G401.6 (cell line): Measurements from ENCODE around the gene SBK3.
A peak's percentile ranks its signal among the peaks of the same experiment; 100 is the strongest.
"Not testable (repeated sequence)": the region's sequence is repeated elsewhere in the genome, so short reads cannot be mapped to it uniquely, and the experiment has no call there.

Experiments
- FAIRE-seq: peaks from 2 replicates; lab custom pipeline; 2012; peaks lifted over from hg19 to GRCh38; lab: Jason Lieb, UNC

The SBK3 gene, protein sequence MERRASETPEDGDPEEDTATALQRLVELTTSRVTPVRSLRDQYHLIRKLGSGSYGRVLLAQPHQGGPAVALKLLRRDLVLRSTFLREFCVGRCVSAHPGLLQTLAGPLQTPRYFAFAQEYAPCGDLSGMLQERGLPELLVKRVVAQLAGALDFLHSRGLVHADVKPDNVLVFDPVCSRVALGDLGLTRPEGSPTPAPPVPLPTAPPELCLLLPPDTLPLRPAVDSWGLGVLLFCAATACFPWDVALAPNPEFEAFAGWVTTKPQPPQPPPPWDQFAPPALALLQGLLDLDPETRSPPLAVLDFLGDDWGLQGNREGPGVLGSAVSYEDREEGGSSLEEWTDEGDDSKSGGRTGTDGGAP

DNA sequence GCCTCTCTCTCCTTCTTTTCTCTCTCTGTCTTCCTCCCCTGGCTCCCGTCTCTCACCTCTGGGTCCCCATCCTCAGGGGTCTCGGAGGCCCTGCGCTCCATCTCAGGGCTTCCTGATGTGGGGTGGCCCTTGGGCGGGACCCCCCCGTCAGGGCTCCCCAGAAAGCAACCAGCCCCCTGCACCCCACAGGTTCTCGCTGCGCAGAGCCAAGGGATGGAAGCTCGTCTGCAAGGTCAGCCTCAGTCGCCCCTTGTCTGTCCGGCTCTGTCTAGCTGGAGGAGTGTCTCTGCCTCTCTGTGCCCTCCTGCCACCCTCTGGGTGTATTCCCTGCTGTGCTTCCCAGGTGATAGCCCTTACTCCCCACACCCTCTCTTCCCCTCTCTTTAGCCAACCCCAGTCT lies at the start of gene SBK3:
SBK3 (minus strand) TSS at position 101 of the 400 bp plus-strand sequence; CDS start at position 101, 0 bp downstream.
- FAIRE-seq, result no peak

DNA sequence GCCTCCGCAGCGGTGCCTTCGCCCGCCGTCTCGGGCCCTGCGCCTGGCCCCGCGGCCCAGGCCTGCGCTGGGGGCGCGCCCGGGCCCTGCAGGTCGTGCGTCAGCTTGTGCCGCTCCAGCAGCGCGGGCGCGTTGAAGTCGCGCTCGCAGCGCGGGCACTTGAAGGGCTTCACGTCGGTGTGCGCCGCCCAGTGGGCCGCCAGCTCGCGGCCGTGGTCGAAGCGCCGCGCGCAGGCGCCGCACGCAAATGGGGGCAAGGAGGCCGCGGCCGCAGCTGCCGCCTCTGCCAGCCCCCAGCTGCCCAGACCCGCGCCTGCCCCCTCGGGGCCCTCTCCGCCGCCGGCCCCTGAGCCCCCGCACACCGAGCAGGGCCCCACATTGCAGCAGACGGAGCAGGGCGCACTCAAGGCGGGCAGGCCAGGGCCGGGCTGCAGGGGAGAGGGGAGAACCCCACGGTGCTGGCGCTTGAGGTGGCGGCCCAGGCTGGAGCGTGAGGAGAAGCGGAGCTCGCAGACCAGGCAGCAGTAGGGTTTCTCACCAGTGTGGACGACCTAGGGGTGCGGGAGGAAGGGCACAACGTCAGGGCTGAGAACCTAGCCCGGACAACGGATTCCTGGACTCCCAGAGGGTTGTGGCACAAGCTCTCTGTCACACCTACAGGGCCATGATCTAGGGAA lies 47.9 kb upstream of the SBK3 start:
- no peak for FAIRE-seq

DNA sequence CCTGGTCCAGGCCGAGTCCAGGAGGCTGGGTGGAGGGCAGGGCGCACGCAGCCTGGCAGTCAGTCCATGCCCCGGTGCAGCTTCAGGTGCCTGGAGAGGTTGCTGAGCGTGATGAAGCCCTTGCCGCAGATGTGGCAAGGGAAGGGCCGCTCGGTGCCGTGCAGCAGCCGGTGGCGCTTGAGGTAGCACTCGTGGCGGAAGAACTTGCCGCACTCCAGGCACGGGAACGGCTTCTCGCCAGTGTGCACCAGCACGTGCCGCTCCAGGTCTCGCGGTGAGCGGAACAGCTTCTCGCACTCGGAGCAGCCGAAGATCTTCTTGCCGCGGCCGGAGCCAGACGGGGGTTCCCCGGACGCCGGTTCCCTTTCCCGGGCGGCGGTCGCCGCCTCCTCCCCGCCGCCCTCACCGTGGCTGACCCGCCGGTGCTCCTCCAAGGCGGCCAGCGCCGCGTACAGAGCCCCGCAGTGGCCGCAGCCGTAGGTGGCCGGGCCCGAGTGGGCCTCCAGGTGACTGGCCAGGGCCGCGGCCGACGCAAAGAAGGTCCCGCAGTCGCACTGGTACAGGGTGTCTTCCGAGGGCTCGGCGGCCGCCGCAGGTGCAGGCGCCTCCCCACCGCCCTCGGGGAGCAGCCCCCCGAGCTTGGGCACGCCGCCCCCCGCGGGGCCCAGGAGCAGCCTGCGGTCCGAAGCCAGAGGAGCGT lies 47.2 kb upstream of the SBK3 start:
- no peak for FAIRE-seq

DNA sequence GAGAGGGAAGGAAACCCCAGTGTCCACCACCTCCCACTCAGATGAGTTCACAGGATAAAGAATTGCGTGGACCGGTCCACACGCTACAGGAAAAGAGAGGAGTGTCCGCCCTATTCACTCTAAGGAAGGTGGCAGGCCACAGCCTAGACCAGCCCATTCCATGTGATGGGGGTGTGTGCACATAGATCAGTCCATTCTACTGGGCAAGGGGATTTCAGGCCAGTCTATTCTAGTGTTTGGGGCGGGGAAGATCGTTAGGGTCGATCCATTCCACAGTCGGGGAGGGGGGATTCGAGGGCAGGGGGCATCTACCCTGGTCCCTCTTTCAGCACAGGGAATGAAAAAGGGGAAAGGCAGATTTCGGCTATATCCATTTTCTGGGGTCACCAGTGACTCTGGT lies 46.2 kb upstream of the SBK3 start:
- no peak for FAIRE-seq

DNA sequence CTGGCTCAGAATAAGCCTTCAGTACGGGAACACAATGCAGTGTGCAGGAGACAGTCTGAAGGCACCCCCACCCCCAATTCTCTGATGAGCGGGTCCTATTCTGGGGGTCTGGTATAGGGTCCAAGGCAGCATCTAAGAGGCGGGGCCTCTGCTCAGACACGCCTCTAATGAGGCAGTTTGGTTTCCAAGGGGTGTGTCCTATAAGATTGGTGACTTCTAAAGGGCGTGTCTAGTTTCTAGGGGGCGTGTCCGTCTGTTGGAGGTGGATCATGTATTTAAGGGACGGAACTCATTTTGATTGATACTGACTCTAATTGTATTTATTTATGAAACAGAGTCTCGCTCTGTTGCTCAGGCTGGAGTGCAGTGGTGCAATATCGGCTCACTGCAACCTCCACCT lies 45.3 kb upstream of the SBK3 start:
- FAIRE-seq, result peak; percentile 23

DNA sequence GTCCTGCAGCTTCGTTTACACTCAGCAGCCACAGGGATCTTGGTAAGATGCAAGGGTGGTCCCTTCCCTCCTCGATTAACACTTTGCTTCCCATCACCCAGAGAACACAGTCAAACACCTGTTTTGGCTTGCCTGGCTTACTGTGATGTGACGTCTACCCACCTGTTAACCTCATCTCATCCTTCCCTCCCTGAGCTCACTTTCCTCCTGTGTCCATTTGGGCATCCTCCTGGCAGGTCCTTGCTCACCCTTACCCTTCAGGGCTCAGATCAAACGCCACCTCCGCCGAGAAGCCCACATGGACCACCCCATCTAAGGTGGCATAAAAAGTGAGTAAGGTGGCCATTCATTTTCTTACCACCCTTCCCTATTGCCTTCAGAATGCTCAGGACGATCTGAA lies 44.8 kb upstream of the SBK3 start:
- no peak for FAIRE-seq

DNA sequence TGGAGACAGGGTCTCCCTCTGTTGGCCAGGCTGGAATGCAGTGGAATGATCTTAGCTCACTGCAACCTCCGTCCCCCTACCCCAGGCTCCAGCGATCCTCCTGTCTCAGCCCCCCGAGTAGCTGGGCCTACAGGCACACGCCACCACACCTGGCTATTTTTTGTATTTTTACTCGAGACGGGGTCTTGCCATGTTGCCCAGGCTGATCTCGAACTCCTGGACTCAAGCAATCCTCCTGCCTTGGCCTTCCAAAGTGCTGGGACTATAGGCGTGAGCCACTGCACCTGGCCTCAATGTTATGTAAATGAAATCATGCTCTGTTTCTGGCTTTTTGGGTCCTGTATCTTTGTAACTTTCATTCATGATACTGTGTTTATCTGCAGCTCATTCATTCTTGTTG lies 43.4 kb upstream of the SBK3 start:
- FAIRE-seq, result no peak

DNA sequence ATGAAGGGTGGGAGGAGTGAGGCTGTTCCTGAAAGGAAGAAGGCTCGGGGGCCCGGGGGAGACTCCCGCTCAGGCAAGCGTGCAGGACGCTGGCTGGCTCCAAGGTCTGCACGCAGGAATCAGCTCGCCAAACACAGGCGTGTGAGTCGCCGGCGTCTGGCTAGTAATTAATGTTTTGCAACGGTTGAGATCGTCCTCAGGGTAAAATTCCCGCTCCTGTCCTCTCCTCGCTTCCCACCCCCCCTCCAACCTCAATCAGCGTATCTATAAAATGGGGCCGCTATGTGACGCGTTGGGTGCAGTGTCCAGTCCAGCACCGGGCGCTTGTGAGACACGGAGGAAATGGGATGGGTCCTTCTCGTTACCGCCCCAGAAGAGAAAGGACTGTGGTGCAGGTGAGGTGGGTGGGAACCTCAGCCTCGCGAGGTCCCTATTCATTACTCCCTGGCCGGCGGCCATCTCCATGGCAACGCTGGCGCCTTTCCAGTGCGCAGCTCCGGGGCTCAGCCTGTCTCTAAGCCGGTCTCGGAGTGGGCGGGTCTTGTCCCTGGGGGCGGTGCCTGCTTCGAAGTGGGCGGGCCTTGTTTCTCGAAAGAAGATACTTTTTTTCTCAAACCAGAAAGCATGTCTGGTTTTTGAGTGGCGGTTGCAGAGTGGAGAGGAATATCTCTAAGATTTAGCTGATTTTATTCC lies 41.8 kb upstream of the SBK3 start:
- peak; percentile 99 for FAIRE-seq

DNA sequence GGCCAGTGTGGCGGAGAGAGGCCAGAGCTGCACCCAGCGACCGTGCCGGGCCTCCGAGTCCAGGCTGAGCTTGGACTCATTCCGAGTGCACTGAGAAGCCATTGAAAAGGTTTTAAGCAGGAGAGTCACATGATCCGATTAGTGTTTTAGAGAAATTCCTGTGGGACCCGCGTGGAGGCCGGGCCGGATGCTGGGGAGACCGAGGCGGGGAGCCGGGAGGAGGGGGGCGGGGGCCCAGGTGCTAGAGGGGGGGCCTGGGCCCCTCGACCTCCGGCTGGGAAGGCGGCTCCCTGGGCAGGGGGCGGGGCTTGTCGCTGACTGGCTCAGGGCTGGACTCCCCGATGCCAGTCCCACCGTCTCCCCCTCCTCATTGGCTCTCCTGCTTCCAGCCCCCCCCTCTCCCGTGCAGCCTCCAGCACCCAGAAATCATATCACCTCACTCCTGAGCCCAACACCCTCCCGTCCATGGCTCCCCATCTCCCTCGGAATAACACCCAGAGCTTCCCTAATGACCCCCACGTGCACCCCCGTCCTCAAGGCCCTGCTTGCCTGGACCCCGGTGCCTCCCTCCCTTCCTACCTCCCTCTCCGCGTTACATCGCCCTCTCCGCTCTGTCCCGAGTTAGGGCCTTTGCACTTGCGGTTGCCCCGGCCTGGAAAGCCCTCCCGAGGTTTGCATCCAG lies 40.5 kb upstream of the SBK3 start:
- peak; percentile 72 for FAIRE-seq

DNA sequence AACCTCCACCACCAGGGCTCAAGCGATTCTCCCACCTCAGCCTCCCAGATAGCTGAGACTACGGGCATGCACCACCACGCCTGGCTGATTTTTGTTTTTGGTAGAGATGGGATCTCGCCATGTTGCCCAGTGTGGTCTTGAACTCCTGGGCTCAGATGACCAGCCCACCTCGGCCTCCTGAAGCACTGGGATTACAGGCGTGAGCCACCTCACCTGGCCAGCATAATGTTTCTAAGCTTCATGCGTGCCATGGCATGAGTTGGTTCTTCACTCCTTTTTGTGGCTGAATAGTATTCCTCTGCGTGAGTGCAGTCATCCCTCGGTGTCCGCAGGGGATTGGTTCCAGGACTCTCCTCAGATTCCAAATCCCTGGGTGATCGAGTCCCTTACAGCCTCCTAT lies 39.5 kb upstream of the SBK3 start:
- FAIRE-seq, result no peak

DNA sequence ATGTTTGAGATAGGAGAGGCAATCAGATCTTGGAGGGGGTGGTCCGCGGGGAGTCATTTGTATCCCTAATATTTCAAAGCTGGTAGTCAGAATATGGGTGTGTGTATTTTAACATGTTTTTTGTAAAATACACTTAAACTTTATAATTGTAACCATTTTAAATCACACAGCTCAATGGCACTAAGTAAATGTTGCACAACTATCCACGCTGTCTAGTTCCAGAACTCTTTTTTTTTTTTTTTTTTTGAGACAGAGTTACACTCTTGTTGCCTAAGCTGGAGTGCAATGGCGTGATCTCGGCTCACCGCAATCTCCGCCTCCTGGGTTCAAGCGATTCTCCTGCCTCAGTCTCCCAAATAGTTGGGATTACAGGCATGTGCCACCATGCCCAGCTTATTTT lies 38.6 kb upstream of the SBK3 start:
- FAIRE-seq, result not testable (repeated sequence)

DNA sequence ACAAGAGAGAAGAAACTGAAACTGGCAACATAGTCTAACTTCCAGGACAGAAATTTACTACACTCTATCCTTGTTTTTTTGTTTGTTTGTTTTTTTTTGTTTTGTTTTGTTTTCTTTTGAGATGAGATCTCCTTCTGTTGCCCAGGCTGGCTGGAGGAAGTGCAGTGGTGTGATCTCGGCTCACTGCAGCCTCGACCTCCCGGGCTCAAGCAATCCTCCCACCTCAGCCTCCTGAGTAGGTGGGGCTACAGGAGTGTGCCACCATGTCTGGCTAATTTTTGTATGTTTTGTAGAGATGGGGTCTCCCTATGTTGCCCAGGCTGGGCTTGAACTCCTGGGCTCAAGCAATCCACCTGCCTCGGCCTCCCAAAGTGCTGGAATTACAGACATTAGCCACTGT lies 36.9 kb upstream of the SBK3 start:
- not testable (repeated sequence) for FAIRE-seq

DNA sequence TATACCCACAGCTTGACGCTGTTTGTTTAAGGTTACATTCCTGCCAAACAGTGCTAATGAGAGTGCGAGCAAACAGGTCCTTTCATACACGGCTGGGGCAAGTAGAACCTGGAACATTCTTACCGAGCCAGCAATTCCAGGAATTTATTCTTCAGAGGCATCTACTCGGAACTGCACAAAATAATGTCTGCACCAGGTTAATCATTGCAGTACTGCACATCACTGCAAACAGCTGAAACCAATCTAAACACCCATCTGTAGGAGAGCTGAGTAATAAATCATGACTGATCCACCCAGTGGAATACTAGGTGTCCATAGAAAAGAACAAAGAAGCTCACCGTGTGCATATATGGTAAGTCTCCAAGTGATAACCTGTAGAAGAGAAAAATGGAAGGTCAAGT lies 36.5 kb upstream of the SBK3 start:
- no peak for FAIRE-seq

DNA sequence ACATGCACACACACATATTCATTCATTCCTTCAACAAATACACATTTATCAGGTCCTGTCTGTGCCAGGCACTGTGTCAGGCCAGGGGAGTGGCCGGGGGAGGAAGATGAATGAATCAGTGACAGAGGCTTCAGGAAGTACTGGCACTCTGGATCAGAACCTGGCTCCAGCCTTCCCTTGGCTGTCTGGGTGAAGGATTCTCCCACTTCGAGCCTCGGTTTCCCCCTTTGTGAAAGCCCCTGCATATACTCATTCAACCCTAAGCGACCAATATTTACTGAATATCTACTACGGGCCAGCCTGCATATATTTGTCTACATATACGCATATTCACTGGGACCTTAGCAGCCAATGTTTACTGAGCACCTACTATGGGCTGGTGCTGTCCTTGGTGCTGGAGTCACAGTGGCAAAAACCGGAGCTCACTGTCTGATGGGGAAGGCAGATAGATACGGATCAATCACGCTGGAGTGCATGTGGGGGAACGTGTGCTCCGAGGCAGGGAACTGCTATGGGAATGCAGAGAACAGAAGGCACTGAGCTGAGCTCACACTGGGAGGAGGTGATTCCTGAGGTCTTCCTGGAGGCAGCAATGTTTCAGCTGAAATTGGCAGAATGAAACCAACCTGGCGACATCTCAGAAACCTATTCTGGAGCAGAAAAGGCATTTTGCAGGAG lies 35.9 kb upstream of the SBK3 start:
- no peak for FAIRE-seq

DNA sequence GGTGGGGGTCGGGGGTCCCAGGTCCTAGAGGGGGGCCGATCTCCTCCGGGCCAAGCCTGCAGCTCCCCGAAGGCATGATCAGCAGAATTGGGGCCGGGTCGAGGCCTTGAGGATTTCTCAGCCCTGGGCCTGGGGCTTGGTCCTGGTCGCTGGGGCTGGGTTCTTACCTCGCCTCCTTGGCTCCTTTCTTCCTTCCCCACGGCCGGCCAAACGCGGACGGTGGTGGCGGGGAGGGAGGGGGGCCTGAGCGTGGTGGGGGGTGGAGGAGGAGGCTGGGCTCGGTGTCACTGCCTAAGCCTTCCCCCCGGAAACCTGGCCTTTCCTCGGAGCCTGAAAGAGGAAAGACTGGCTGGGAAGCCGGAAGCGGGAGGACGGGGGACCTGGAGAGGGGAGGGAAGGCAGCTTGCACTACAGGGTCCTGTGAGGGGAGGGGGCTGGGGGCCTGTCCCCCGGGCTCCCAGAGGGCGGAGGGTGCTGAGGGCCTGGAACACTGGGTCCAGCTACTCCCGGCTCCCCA lies 35.3 kb upstream of the SBK3 start, which contains the start of gene ZNF579:
ZNF579 (minus strand) TSS at position 221 of the 517 bp plus-strand sequence. CDS start 1,209 bp downstream, outside the sequence.
- FAIRE-seq, result no peak

DNA sequence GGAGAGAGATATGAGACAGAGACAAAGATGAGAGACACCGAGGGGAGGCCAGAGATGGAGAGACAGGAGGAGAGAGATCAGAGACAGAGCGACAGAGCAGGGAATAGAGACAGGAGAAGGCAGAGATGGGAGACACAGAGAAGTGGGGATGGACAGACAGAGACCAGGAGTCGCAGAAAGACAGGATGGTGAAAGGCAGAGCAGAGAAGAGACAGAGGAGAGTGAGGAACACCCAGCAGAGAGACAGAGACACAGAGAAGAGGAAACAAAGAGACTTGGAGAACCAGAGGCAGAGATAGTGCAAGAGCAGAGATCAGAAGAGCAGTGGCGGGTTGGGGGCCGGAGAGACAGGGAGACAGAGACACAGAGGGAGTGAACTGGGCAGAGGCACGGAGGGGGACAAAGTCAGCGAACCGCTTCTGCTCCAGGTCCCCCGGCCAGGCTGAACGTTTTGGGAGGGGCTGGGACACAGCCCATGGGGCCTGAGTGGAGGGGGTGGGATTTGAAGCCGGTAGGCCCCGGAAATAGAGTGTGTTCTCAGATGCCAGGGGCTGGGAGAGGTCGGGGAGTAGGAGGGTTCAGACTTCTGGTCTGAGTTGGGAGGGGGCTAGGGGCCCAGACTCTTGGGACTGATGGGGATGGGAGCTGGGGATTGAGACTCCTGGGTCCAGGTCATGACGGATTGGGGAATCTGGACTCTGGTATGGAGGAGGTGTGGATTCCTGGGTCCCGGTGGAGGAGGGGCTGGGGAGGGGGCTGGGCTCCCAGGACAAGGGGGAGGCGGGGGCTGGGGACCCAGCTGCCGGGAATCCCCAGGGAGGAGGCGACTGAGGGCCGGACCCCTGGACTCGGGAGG lies 34.7 kb upstream of the SBK3 start:
- no peak for FAIRE-seq

DNA sequence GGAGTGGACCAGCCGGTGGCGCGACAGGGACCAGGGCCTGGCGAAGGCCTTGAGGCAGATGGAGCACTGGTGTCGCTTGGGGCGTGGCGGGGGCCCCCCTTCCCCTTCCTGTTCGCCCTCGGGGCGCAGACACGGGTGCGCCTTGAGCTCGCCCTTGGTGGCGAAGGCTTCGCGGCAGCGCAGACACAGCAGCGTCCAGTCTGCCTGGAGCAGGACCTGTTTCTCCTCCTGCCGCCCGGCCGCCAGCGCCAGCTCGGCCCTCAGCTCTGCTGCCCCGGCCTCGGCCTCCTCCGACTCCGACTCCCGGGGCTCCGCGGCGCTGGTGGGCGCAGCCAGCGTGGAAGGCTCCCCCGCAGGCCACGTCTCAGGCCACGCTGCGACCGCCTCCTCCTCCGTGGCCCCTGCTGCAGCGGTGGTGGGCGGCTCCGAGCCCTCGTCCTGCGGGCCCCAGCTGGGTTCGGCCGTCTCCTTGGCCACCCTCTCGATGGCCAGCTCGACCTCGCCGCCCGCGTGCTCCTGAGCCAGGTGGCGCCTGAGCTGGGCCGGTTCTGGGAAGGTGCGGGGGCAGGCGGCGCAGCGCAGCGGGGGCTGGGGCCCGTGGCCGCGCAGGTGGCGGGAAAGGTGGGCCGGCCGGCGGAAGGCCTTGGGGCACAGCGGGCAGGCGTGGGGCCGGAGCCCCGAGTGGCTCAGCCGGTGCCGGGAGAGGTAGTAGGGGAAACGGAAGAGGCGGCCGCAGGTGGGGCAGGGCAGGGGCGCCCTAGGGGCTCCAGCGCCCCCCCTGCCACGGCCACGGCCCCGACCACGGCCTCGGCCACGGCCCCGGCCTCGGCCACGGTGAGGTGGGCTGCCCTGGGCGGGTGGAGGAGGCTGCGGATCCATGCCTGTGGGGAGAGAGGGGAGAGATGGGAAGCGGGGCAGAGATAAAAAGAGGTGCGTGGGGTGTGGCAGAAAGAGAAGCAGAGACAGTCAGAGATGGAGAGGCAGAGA lies 33.7 kb upstream of the SBK3 start:
- no peak for FAIRE-seq

DNA sequence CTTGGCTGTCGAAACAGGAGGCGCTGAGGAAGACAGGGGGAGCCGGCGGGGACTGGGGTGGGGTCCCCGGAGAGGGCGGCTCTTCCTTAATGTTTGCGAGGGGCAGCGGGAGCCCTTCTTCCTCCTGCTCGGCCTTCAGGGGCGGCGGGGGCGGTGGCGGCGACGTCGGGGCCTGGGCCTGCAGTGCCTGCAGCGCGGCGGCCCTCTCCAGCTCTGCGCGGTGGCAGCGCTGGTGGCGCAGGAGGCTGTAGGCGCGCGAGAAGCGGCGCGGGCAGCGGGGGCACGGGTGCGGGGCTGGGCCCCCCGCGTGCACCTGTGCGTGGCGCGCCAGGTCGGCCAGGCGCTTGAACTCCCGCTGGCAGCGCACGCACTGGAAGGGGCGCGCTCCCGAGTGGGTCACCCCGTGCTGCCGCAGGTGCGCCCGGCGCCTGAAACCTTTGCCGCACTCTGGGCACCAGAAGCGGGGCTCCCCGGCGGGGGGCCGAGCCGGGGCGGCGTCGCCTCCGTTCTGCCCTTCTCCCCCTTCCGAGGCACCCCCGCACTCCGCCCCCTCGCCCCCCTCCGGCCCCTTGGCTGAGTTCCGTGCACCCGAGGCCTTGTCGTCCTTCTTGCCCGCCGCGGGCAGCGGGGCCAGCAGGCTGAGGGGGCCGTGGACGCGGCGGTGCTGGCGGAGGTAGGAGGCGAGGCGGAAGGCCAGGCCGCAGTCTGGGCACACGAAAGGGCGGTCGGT lies 32.9 kb upstream of the SBK3 start:
- no peak for FAIRE-seq
